Suprapubic skin (tissue), 4 donors: ENCODE results near the gene PKP3. TPM values are rescaled to one million over a fixed set of nuclear protein-coding genes. Genes with fewer than 3 reads are reported as not detected.

Experiments
- DNase-seq, 2 donors: peaks; one replicate each; pipeline ENCODE4 v3.0.0-alpha.2; 2019; ENCODE audit warnings: low spot score in 2 of 2
- H3K27ac ChIP-seq: fragments of 200-600 bp; sonication (generic); one replicate; pipeline ENCODE4 v1.5.1; 2019
- H3K27me3 ChIP-seq: fragments of 200-600 bp; sonication (generic); one replicate; pipeline ENCODE4 v1.5.1; 2019
- H3K36me3 ChIP-seq: fragments of 200-600 bp; sonication (generic); one replicate; pipeline ENCODE4 v1.5.1; 2019
- H3K4me1 ChIP-seq: fragments of 200-600 bp; sonication (generic); one replicate; pipeline ENCODE4 v1.5.1; 2019
- H3K4me3 ChIP-seq: fragments of 200-600 bp; sonication (generic); one replicate; pipeline ENCODE4 v1.5.1; 2019; ENCODE audit warnings: mild to moderate bottlenecking
- H3K9me3 ChIP-seq: fragments of 200-600 bp; sonication (generic); one replicate; pipeline ENCODE4 v1.5.1; 2019
- CTCF ChIP-seq, 2 donors: fragments of 200-600 bp in 1 of 2; fragments of 450-650 bp in 1 of 2; sonication (generic) in 1 of 2; IDR thresholded peaks; one replicate each; pipeline ENCODE4 v1.5.1; 2016 to 2019; ENCODE audit warnings: antibody characterized with exemption in 2 of 2, mild to moderate bottlenecking in 1 of 2, moderate library complexity in 1 of 2
- EP300 ChIP-seq: sonication (generic); formaldehyde crosslinking; IDR thresholded peaks from one replicate; pipeline ENCODE4 v1.6.1; 2017; ENCODE audit warnings: antibody characterized with exemption
- POLR2A ChIP-seq, 2 donors: fragments of 450-650 bp; IDR thresholded peaks; one replicate each; pipeline ENCODE4 v1.6.1; 2017; ENCODE audit warnings: antibody characterized with exemption in 2 of 2, mild to moderate bottlenecking in 2 of 2, moderate library complexity in 2 of 2
- POLR2AphosphoS5 ChIP-seq, 3 donors: sonication (generic); formaldehyde crosslinking; IDR thresholded peaks; one replicate each; pipeline ENCODE4 v1.6.1; 2017; ENCODE audit warnings: antibody characterized with exemption in 3 of 3
- WGBS: methylation state at CpG from one replicate; pipeline ENCODE4 v1.1.5; 2018; 5-methylcytosine and 5-hydroxymethylcytosine counted together
- total RNA-seq, 4 donors: library from RNA; depleted of rRNA; stranded (reverse); fragments of >200 nt; gene quantifications; one replicate each; pipeline ENCODE4 v1.1.0, GENCODE V29; 2016

PKP3 gene
- total RNA-seq, 4 donors from 2014 or later = 318 to 486 (median 428) TPM

GRCh38 chr11:417652-418342 is 23.8 kb downstream of the PKP3 start:
- H3K4me3 ChIP-seq = peak overlapping the region; percentile 67
- no peak overlapping the region for H3K27ac ChIP-seq
- H3K36me3 ChIP-seq = no peaks in the 10 kb centered on the region
- WGBS = 44% methylated on average over 12 of the region's 19 CpGs
- H3K9me3 ChIP-seq = no peaks in the 10 kb centered on the region
- TF ChIP-seq EP300 = no peak
- TF ChIP-seq POLR2A (IDR thresholded peaks at IDR 0.05) = no peak
- no peak for TF ChIP-seq CTCF (IDR thresholded peaks at IDR 0.05)
- no peak for TF ChIP-seq POLR2AphosphoS5 (IDR thresholded peaks at IDR 0.05)
- DNase-seq = no peak
- H3K4me1 ChIP-seq = peaks cover 31% of the 10 kb centered on the region
- peaks cover 26% of the 10 kb centered on the region for H3K27me3 ChIP-seq

- H3K27me3 ChIP-seq = peaks cover 26% of the 10 kb centered on the region
- H3K9me3 ChIP-seq = no peaks in the 10 kb centered on the region
- TF ChIP-seq POLR2AphosphoS5 (IDR thresholded peaks at IDR 0.05) = no peak
- no peak for TF ChIP-seq POLR2A (IDR thresholded peaks at IDR 0.05)
- no peak for TF ChIP-seq EP300
- no peaks in the 10 kb centered on the region for H3K36me3 ChIP-seq
- no peak overlapping the region for H3K4me3 ChIP-seq
- H3K27ac ChIP-seq = no peak overlapping the region
- WGBS = 88% methylated on average over 30 of the region's 30 CpGs
- H3K4me1 ChIP-seq = peaks cover 23% of the 10 kb centered on the region
- no peak for DNase-seq
Observed at GRCh38 chr11:418343-419247, 24.6 kb downstream of the PKP3 start.

GRCh38 chr11:419248-420005 is 25.4 kb downstream of the PKP3 start:
- Histone ChIP-seq H3K27me3 (peaks cover 26% of the 10 kb centered on the region), H3K4me1 (peaks cover 23% of the 10 kb centered on the region), H3K9me3 (no peaks in the 10 kb centered on the region), H3K27ac (no peak overlapping the region), H3K36me3 (no peaks in the 10 kb centered on the region), H3K4me3 (no peak overlapping the region)
- 66% methylated on average over 9 of the region's 20 CpGs for WGBS
- TF ChIP-seq EP300 (no peak), POLR2A (IDR thresholded peaks at IDR 0.05) (no peak), POLR2AphosphoS5 (IDR thresholded peaks at IDR 0.05) (no peak), CTCF (IDR thresholded peaks at IDR 0.05) (no peak)
- no peak for DNase-seq

- Histone ChIP-seq H3K27me3 (peaks cover 26% of the 10 kb centered on the region), H3K27ac (no peak overlapping the region), H3K9me3 (no peaks in the 10 kb centered on the region), H3K4me1 (peaks cover 23% of the 10 kb centered on the region), H3K36me3 (no peaks in the 10 kb centered on the region), H3K4me3 (no peak overlapping the region)
- DNase-seq = no peak
- WGBS = 76% methylated on average over 51 of the region's 71 CpGs
- TF ChIP-seq POLR2A (IDR thresholded peaks at IDR 0.05) (no peak), CTCF (IDR thresholded peaks at IDR 0.05) (no peak), EP300 (no peak), POLR2AphosphoS5 (IDR thresholded peaks at IDR 0.05) (no peak)
Observed at GRCh38 chr11:420054-420910, 26.3 kb downstream of the PKP3 start.

GRCh38 chr11:420911-421321 is 26.9 kb downstream of the PKP3 start:
- DNase-seq = no peak
- Histone ChIP-seq H3K27ac (no peak overlapping the region), H3K9me3 (no peaks in the 10 kb centered on the region), H3K27me3 (peaks cover 21% of the 10 kb centered on the region), H3K4me1 (peaks cover 19% of the 10 kb centered on the region), H3K4me3 (no peak overlapping the region), H3K36me3 (no peaks in the 10 kb centered on the region)
- TF ChIP-seq CTCF (IDR thresholded peaks at IDR 0.05) (no peak), POLR2AphosphoS5 (IDR thresholded peaks at IDR 0.05) (no peak), POLR2A (IDR thresholded peaks at IDR 0.05) (no peak), EP300 (no peak)
- WGBS = 90% methylated on average over 21 of the region's 21 CpGs
